HepG2 (cell line): ENCODE results near the gene PPM1G. TPM values are rescaled to one million over a fixed set of nuclear protein-coding genes. Genes with fewer than 3 reads are reported as not detected.

Source experiments
- BORCS8-MEF2B ChIP-seq: sonication (generic); formaldehyde crosslinking; IDR thresholded peaks from 2 replicates; pipeline ENCODE4 v1.8.0; 2022; ENCODE audit warnings: mild to moderate bottlenecking, missing genetic modification reagents
- CBFB ChIP-seq: sonication (generic); formaldehyde crosslinking; IDR thresholded peaks from 2 replicates; pipeline ENCODE4 v1.4.0; 2020; ENCODE audit warnings: missing genetic modification reagents
- FOXA1 ChIP-seq, 2 experiments: fragments of 450-650 bp in 1 of 2; sonication (generic) in 1 of 2; formaldehyde crosslinking in 1 of 2; IDR thresholded peaks; 2 replicates each; pipeline versions ENCODE4 v1.4.0 to v1.6.1; 2016 to 2020; ENCODE audit warnings: missing genetic modification reagents in 1 of 2
- FOXJ3 ChIP-seq: sonication (generic); formaldehyde crosslinking; IDR thresholded peaks from 2 replicates; pipeline ENCODE4 v1.4.0; 2020; ENCODE audit warnings: missing genetic modification reagents, mild to moderate bottlenecking, borderline replicate concordance
- HNRNPL ChIP-seq: fragments of 200-400 bp; formaldehyde crosslinking; IDR thresholded peaks from 2 replicates; pipeline ENCODE4 v1.6.1; 2017; ENCODE audit warnings: mild to moderate bottlenecking, low read depth, low read length
- KLF13 ChIP-seq: sonication (generic); formaldehyde crosslinking; IDR thresholded peaks from 2 replicates; pipeline ENCODE4 v1.4.0; 2020; ENCODE audit warnings: mild to moderate bottlenecking, missing genetic modification reagents
- MED1 ChIP-seq: sonication (generic); formaldehyde crosslinking; IDR thresholded peaks from 2 replicates; pipeline ENCODE4 v1.4.0; 2020; ENCODE audit warnings: missing genetic modification reagents
- RELA ChIP-seq: sonication (generic); formaldehyde crosslinking; IDR thresholded peaks from 2 replicates; pipeline ENCODE4 v1.4.0; 2020; ENCODE audit warnings: missing genetic modification reagents
- ZBTB7B ChIP-seq: sonication (generic); formaldehyde crosslinking; IDR thresholded peaks from 2 replicates; pipeline ENCODE4 v1.4.0; 2020; ENCODE audit warnings: missing genetic modification reagents
- ZFYVE20 ChIP-seq: sonication (generic); formaldehyde crosslinking; IDR thresholded peaks from 2 replicates; pipeline ENCODE4 v1.8.0; 2023; ENCODE audit warnings: low read depth, mild to moderate bottlenecking, moderate library complexity, missing genetic modification reagents, borderline replicate concordance
- ZNF224 ChIP-seq: sonication (generic); formaldehyde crosslinking; IDR thresholded peaks from 2 replicates; pipeline ENCODE4 v1.5.0; 2020; ENCODE audit warnings: mild to moderate bottlenecking, missing genetic modification reagents
- ZNF737 ChIP-seq: sonication (generic); formaldehyde crosslinking; IDR thresholded peaks from 2 replicates; pipeline ENCODE4 v1.5.0; 2020; ENCODE audit warnings: missing genetic modification reagents, mild to moderate bottlenecking, borderline replicate concordance
- ZNF772 ChIP-seq: sonication (generic); formaldehyde crosslinking; IDR thresholded peaks from 2 replicates; pipeline ENCODE4 v1.5.0; 2020; ENCODE audit warnings: mild to moderate bottlenecking, missing genetic modification reagents
- polyA plus RNA-seq, 8 experiments: library from polyadenylated mRNA; depleted of rRNA in 3 of 8; stranded (reverse) in 7 of 8; unstranded in 1 of 8; fragments of >200 nt; fragmentation: Illumina TruSeq in 4 of 8; extraction: Trizol in 4 of 8; gene quantifications; 2 replicates each; pipeline versions ENCODE4 v1.2.1 to v1.2.3, GENCODE V29; 2011 to 2016; ENCODE audit warnings: low read depth in 4 of 8, missing spikeins in 1 of 8, mixed read lengths in 1 of 8; ENCODE audit not compliant: insufficient read depth in 1 of 8
- total RNA-seq, 5 experiments: library from RNA; depleted of rRNA; stranded (reverse); fragments of >200 nt; fragmentation: Illumina TruSeq; extraction: Trizol; gene quantifications; 2 replicates each; pipeline ENCODE4 v1.2.3, GENCODE V29; 2016; ENCODE audit warnings: low read depth in 1 of 5
- TF ChIP-seq, protein P1 (sequence below), 2 experiments: fragments of 450-650 bp in 1 of 2; sonication (generic) in 1 of 2; formaldehyde crosslinking in 1 of 2; IDR thresholded peaks; 2 replicates each; pipeline versions ENCODE4 v1.6.1 to v1.8.0; 2016 to 2022; ENCODE audit warnings: antibody characterized with exemption in 1 of 2, mild to moderate bottlenecking in 1 of 2, missing genetic modification reagents in 1 of 2
- TF ChIP-seq, protein P2 (sequence below): sonication (generic); formaldehyde crosslinking; IDR thresholded peaks from 2 replicates; pipeline ENCODE4 v1.4.0; 2020; ENCODE audit warnings: missing genetic modification reagents, borderline replicate concordance
- TF ChIP-seq, protein P3 (sequence below): sonication (generic); formaldehyde crosslinking; IDR thresholded peaks from 2 replicates; pipeline ENCODE4 v1.4.0; 2020; ENCODE audit warnings: low read depth, mild to moderate bottlenecking, missing genetic modification reagents

The PPM1G gene
- total and polyA plus RNA-seq, 2 of the 13 experiments (the other 11 are each of a cell fraction or from before 2014, with no cell fraction given) = 58.2 to 213 TPM

DNA sequence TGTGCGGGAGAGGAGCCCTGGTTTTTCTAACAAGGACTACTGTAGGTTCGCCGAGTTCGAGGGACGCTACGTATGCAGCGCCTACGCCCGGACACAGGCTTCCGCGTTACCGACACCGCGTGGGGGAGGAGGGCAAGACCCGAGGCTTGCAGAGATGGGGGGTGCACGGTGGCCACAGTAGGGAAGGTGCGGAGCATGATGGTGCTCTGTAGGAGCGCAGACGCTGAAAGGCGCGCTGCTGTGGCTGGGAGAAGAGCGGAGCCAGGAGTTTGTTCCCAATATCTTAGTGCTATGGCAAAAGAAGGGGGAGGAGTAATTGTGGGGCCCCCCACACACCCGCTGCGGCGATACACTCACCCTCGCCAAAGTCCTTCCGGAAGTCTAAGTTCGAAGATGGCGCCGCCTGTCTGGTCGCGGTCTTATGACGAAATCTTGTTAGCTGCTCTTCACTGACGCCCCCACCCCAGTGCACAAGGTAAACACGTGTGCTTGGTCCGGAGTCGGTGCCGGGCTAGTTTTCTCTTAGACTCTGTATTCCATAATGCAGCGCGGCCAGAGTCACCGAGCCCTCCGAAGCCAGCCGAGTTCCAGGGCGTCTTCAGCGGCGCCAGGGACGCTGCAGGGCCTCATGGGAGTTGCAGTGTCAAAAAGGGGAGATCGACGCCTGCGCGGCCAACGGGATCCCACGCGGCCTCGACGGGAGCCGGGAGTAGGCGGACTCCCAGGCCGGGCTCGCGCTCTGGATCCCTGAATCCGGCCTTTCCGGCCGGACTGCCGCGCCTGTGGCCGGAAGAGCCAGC, 52.8 kb downstream of the PPM1G start, which contains the start of gene GTF3C2 (continued):
- TF ChIP-seq, protein P1, sequence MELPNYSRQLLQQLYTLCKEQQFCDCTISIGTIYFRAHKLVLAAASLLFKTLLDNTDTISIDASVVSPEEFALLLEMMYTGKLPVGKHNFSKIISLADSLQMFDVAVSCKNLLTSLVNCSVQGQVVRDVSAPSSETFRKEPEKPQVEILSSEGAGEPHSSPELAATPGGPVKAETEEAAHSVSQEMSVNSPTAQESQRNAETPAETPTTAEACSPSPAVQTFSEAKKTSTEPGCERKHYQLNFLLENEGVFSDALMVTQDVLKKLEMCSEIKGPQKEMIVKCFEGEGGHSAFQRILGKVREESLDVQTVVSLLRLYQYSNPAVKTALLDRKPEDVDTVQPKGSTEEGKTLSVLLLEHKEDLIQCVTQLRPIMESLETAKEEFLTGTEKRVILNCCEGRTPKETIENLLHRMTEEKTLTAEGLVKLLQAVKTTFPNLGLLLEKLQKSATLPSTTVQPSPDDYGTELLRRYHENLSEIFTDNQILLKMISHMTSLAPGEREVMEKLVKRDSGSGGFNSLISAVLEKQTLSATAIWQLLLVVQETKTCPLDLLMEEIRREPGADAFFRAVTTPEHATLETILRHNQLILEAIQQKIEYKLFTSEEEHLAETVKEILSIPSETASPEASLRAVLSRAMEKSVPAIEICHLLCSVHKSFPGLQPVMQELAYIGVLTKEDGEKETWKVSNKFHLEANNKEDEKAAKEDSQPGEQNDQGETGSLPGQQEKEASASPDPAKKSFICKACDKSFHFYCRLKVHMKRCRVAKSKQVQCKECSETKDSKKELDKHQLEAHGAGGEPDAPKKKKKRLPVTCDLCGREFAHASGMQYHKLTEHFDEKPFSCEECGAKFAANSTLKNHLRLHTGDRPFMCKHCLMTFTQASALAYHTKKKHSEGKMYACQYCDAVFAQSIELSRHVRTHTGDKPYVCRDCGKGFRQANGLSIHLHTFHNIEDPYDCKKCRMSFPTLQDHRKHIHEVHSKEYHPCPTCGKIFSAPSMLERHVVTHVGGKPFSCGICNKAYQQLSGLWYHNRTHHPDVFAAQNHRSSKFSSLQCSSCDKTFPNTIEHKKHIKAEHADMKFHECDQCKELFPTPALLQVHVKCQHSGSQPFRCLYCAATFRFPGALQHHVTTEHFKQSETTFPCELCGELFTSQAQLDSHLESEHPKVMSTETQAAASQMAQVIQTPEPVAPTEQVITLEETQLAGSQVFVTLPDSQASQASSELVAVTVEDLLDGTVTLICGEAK (IDR thresholded peaks at IDR 0.05) = no peak
- TF ChIP-seq, protein P1 (CRISPR knock-in tag; IDR thresholded peaks at IDR 0.05) = peak; percentile 70
- TF ChIP-seq CBFB (CRISPR knock-in tag) (peak; percentile 74), ZNF224 (CRISPR knock-in tag) (no peak; the same call in 1 of the 2 replicates), FOXA1 (IDR thresholded peaks at IDR 0.05) (peak; percentile 24; the same call in 1 of the 2 replicates), FOXA1 (CRISPR knock-in tag; IDR thresholded peaks at IDR 0.05) (peak; percentile 95), ZNF737 (CRISPR knock-in tag) (no peak; the same call in 1 of the 2 replicates), ZFYVE20 (no peak), FOXJ3 (CRISPR knock-in tag) (no peak; the same call in 1 of the 2 replicates), RELA (CRISPR knock-in tag) (no peak), HNRNPL (peak; percentile 63), MED1 (peak; percentile 86), BORCS8-MEF2B (CRISPR knock-in tag) (peak; percentile 62), ZBTB7B (CRISPR knock-in tag) (peak; percentile 78; the same call in 1 of the 2 replicates), ZNF772 (CRISPR knock-in tag) (peak; percentile 85), KLF13 (peak; percentile 95)
- TF ChIP-seq, protein P2, sequence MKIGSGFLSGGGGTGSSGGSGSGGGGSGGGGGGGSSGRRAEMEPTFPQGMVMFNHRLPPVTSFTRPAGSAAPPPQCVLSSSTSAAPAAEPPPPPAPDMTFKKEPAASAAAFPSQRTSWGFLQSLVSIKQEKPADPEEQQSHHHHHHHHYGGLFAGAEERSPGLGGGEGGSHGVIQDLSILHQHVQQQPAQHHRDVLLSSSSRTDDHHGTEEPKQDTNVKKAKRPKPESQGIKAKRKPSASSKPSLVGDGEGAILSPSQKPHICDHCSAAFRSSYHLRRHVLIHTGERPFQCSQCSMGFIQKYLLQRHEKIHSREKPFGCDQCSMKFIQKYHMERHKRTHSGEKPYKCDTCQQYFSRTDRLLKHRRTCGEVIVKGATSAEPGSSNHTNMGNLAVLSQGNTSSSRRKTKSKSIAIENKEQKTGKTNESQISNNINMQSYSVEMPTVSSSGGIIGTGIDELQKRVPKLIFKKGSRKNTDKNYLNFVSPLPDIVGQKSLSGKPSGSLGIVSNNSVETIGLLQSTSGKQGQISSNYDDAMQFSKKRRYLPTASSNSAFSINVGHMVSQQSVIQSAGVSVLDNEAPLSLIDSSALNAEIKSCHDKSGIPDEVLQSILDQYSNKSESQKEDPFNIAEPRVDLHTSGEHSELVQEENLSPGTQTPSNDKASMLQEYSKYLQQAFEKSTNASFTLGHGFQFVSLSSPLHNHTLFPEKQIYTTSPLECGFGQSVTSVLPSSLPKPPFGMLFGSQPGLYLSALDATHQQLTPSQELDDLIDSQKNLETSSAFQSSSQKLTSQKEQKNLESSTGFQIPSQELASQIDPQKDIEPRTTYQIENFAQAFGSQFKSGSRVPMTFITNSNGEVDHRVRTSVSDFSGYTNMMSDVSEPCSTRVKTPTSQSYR (CRISPR knock-in tag) = peak; percentile 86
- TF ChIP-seq, protein P3, sequence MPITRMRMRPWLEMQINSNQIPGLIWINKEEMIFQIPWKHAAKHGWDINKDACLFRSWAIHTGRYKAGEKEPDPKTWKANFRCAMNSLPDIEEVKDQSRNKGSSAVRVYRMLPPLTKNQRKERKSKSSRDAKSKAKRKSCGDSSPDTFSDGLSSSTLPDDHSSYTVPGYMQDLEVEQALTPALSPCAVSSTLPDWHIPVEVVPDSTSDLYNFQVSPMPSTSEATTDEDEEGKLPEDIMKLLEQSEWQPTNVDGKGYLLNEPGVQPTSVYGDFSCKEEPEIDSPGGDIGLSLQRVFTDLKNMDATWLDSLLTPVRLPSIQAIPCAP = 0 out of 2 replicates have a peak, but pooled peaks have one; percentile 69
